ENCODE data around the gene AP2A1. TPM values are rescaled to one million over a fixed set of nuclear protein-coding genes. Genes with fewer than 3 reads are reported as not detected.

AP2A1 gene
- total RNA-seq, 1 donor from 2014 or later = 168 TPM

- no peaks in the 10 kb centered on the region for H3K27me3 Mint-ChIP-seq (ENCODE audit: low read depth, unreplicated experiment)
- H3K79me2 ChIP-seq (ENCODE audit: insufficient read depth, low read length) = peaks cover 19% of the 10 kb centered on the region
- no peak overlapping the region for H3K4me3 ChIP-seq (ENCODE audit: insufficient read depth, low read depth, low read length)
- no peak overlapping the region for H2AFZ ChIP-seq (ENCODE audit: low read depth, low read length)
- DNase-seq (ENCODE audit: low read depth) = no peak
- no peak overlapping the region for H3K27ac ChIP-seq (ENCODE audit: low read depth, low read length)
- TF ChIP-seq EZH2 (IDR thresholded peaks at IDR 0.05; ENCODE audit: insufficient read depth, low read length) (no peak), CTCF (IDR thresholded peaks at IDR 0.05; ENCODE audit: insufficient read depth, low read depth, low read length) (no peak)
- H4K20me1 ChIP-seq (ENCODE audit: insufficient read depth, low read length) = peaks cover 48% of the 10 kb centered on the region
- no peaks in the 10 kb centered on the region for H3K4me1 Mint-ChIP-seq (ENCODE audit: low read depth, unreplicated experiment)
- no peak overlapping the region for H3K4me2 ChIP-seq (ENCODE audit: low read length)
- peaks cover 7% of the 10 kb centered on the region for H3K36me3 ChIP-seq (ENCODE audit: insufficient read depth, low read length)
- H3K27ac Mint-ChIP-seq (ENCODE audit: unreplicated experiment) = no peak overlapping the region
- H3K9me3 Mint-ChIP-seq (ENCODE audit: unreplicated experiment) = peaks cover 4% of the 10 kb centered on the region
- no peak overlapping the region for H3K4me3 Mint-ChIP-seq (ENCODE audit: unreplicated experiment)
- H3K27me3 ChIP-seq (ENCODE audit: insufficient read depth, low read length) = no peaks in the 10 kb centered on the region
- peaks cover 12% of the 10 kb centered on the region for H3K4me1 ChIP-seq (ENCODE audit: insufficient read depth, low read length)
- no peak for FAIRE-seq
- H3K9ac ChIP-seq (ENCODE audit: low read length) = no peak overlapping the region
- peaks cover 26% of the 10 kb centered on the region for H3K36me3 Mint-ChIP-seq (ENCODE audit: low read depth, unreplicated experiment)
- H3K9me3 ChIP-seq (ENCODE audit: insufficient read depth, low read depth, low read length) = no peaks in the 10 kb centered on the region
These were observed 62.4 kb downstream of the AP2A1 start for GRCh38 chr19:49829200-49829599.

- no peak overlapping the region for H3K4me3 ChIP-seq (ENCODE audit: insufficient read depth, low read depth, low read length)
- FAIRE-seq = no peak
- no peak overlapping the region for H3K4me2 ChIP-seq (ENCODE audit: low read length)
- Mint-ChIP-seq H3K27me3 (ENCODE audit: low read depth, unreplicated experiment) (no peaks in the 10 kb centered on the region), H3K4me1 (ENCODE audit: low read depth, unreplicated experiment) (no peaks in the 10 kb centered on the region), H3K36me3 (ENCODE audit: low read depth, unreplicated experiment) (peaks cover 28% of the 10 kb centered on the region), H3K27ac (ENCODE audit: unreplicated experiment) (no peak overlapping the region), H3K4me3 (ENCODE audit: unreplicated experiment) (no peak overlapping the region), H3K9me3 (ENCODE audit: unreplicated experiment) (peaks cover 4% of the 10 kb centered on the region)
- DNase-seq (ENCODE audit: low read depth) = no peak
- H3K9me3 ChIP-seq (ENCODE audit: insufficient read depth, low read depth, low read length) = no peaks in the 10 kb centered on the region
- TF ChIP-seq CTCF (IDR thresholded peaks at IDR 0.05; ENCODE audit: insufficient read depth, low read depth, low read length) = no peak
- no peak for TF ChIP-seq EZH2 (IDR thresholded peaks at IDR 0.05; ENCODE audit: insufficient read depth, low read length)
- H3K4me1 ChIP-seq (ENCODE audit: insufficient read depth, low read length) = peaks cover 12% of the 10 kb centered on the region
- H3K27ac ChIP-seq (ENCODE audit: low read depth, low read length) = no peak overlapping the region
- H3K79me2 ChIP-seq (ENCODE audit: insufficient read depth, low read length) = peaks cover 16% of the 10 kb centered on the region
- H2AFZ ChIP-seq (ENCODE audit: low read depth, low read length) = no peak overlapping the region
- peaks cover 44% of the 10 kb centered on the region for H4K20me1 ChIP-seq (ENCODE audit: insufficient read depth, low read length)
- peaks cover 7% of the 10 kb centered on the region for H3K36me3 ChIP-seq (ENCODE audit: insufficient read depth, low read length)
- no peak overlapping the region for H3K9ac ChIP-seq (ENCODE audit: low read length)
- H3K27me3 ChIP-seq (ENCODE audit: insufficient read depth, low read length) = no peaks in the 10 kb centered on the region
These were observed 62.9 kb downstream of the AP2A1 start for GRCh38 chr19:49829721-49830120.

- no peak for DNase-seq (ENCODE audit: low read depth)
- H3K9me3 Mint-ChIP-seq (ENCODE audit: unreplicated experiment) = peaks cover 4% of the 10 kb centered on the region
- H3K27ac Mint-ChIP-seq (ENCODE audit: unreplicated experiment) = no peak overlapping the region
These were observed 64.0 kb downstream of the AP2A1 start for GRCh38 chr19:49830766-49831165.

More at GRCh38 chr19:49830766-49831165, 64.0 kb downstream of the AP2A1 start:
- no peak overlapping the region for H3K4me3 Mint-ChIP-seq (ENCODE audit: unreplicated experiment)
- H3K36me3 Mint-ChIP-seq (ENCODE audit: low read depth, unreplicated experiment) = peaks cover 33% of the 10 kb centered on the region
- H3K4me1 Mint-ChIP-seq (ENCODE audit: low read depth, unreplicated experiment) = no peaks in the 10 kb centered on the region
- Histone ChIP-seq H3K9me3 (ENCODE audit: insufficient read depth, low read depth, low read length) (no peaks in the 10 kb centered on the region), H3K4me3 (ENCODE audit: insufficient read depth, low read depth, low read length) (no peak overlapping the region), H3K9ac (ENCODE audit: low read length) (no peak overlapping the region), H3K27ac (ENCODE audit: low read depth, low read length) (no peak overlapping the region), H4K20me1 (ENCODE audit: insufficient read depth, low read length) (peaks cover 37% of the 10 kb centered on the region), H3K79me2 (ENCODE audit: insufficient read depth, low read length) (peaks cover 11% of the 10 kb centered on the region), H3K27me3 (ENCODE audit: insufficient read depth, low read length) (no peaks in the 10 kb centered on the region), H3K4me1 (ENCODE audit: insufficient read depth, low read length) (peaks cover 12% of the 10 kb centered on the region), H2AFZ (ENCODE audit: low read depth, low read length) (no peak overlapping the region), H3K36me3 (ENCODE audit: insufficient read depth, low read length) (peaks cover 7% of the 10 kb centered on the region), H3K4me2 (ENCODE audit: low read length) (no peak overlapping the region)
- TF ChIP-seq EZH2 (IDR thresholded peaks at IDR 0.05; ENCODE audit: insufficient read depth, low read length) = no peak
- TF ChIP-seq CTCF (IDR thresholded peaks at IDR 0.05; ENCODE audit: insufficient read depth, low read depth, low read length) = no peak
- no peaks in the 10 kb centered on the region for H3K27me3 Mint-ChIP-seq (ENCODE audit: low read depth, unreplicated experiment)
- no peak for FAIRE-seq

Measured in astrocyte (in vitro differentiated cells and primary cell).